ENCODE measurements around the gene R3HDM2.
A peak's percentile ranks its signal among the peaks of the same experiment; 100 is the strongest.

R3HDM2 gene

DNA sequence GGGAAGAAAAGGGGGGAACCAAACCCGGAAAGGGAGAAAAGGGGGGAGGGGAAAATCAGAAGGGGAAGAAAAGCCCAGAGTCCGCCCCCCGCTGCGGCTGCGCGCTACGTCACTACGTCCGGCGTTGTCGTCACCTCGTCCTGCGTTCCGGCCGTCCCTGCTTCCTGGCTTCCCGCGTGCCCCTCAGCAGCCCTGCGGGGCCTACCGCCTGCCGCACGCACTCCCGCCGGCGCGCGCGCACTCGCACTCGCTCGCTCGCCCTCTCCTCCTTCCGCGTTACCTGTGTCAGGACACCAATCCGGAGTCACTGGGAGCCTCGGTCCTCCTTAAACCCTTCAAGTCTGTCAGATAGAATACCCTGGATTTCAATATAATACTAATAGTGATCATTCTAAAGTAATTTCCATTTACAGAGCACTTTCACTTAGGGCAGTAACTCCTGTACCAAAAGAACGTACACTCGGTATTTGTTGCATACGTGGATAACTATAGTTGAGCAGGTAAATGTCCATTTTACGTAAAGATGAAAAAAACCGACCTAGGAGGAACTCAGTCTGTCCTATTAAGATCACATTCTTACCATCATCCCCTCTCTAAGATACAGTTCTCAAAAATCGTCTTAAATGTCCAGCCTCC lies at the start of gene R3HDM2:
Gene R3HDM2 (minus strand): TSS at position 113 of the 636 bp plus-strand sequence. CDS start 120,615 bp downstream, outside the sequence.
- DNase-seq (ENCODE audit: low spot score), result peak; percentile 99

DNA sequence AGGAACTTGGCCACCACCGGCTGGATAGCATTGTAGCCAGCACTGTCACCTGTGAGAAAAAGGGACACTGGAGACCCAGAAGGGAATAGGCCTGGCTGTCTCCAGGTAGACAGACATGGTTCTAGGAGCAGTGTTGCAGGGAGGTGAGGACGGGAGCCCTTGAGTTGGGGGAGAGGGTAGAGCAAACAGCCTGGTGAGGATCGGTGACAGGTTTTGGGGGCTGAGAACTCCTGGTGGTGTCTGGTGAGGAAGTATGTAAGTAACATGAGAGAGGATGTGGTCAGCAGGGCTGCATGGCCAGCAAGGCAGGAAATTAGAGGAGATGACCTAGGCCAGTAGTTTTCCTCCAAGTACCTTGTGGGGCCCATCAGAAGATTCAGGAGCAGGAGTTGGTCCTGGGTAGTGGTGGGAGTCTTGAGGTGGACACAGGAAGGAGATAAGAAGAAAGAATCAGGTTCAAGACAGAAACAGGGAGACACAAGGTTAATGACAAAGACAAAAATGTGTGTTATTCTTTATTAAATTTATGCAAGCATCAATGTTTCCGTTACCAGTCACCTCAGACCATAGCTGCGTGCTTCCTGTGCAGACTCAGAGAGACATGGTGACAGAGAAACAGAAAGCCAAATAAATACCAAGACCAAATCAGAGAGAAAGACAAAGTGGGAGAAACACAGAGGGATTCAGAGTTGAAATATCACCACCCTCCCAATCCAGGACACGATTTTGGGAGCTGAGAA lies 48.7 kb upstream of the R3HDM2 start, which contains the start of gene ARHGAP9:
Gene ARHGAP9 (minus strand): TSS at position 491 of the 740 bp plus-strand sequence. CDS start 460 bp downstream, at position 31.
- no peak for DNase-seq (ENCODE audit: low spot score)

DNA sequence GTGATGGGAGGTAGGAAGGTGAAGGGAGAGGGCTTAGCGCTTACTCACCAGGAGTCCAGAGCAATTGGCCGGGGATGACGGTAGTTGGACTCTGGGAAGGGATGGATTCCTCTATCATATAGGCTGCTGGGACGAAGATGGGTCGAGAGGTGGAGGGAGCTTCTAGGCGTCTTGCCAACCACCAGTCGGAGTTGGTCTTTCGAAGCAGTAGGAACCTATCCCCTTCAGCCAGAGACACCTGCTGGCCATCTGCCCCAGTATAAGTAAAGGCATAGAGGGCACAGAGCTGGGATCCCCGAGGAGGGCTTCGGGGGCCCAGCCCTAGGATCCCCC lies 48.2 kb upstream of the R3HDM2 start:
- no peak for DNase-seq (ENCODE audit: low spot score)

DNA sequence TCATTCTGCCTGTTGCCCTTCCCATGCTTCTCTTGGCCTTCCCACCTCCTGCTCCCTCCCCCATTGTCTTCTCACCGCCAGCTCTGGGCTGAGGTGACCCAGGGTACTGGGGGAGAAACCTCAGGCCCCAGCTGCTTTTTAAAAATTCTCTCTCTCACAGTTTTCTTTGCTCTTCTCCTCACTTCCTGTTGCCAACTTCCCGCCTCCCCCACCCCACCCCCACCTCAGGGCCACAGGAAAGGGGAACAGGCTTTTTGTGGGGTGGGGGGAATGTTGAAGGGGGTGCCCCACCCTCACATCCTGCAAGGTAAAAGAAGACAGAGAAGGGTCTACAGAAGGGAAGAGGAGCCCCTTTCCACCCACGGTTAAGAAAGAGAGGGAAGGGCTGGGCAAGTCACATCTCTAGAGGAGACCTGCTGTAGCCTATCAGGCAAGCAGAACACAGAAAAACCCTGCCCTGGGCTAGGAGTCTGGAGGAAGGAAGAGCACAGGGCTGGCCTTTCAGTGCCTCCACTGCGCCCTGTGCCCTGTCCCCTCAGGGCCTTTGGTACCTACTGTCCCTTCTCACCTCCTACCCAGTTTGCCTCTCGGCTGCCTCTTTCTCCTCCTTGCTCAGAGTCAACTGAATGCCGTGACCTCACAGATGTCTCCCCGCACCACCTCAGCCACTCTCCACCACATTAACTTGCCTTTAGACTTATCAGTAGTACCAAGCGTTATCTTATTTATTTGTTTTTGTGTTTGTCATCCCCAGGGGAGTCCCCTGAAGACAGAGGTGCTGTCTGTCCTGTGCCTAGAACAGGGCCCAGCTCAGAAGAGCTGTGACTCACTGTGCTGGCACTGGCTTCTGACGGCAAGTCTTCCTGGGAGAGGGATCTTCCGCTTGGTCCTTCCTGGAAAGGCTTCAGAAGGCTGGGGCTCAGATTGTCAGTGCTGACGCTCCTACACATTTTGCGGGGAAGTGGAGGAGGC lies 47.2 kb upstream of the R3HDM2 start:
- no peak for DNase-seq (ENCODE audit: low spot score)

DNA sequence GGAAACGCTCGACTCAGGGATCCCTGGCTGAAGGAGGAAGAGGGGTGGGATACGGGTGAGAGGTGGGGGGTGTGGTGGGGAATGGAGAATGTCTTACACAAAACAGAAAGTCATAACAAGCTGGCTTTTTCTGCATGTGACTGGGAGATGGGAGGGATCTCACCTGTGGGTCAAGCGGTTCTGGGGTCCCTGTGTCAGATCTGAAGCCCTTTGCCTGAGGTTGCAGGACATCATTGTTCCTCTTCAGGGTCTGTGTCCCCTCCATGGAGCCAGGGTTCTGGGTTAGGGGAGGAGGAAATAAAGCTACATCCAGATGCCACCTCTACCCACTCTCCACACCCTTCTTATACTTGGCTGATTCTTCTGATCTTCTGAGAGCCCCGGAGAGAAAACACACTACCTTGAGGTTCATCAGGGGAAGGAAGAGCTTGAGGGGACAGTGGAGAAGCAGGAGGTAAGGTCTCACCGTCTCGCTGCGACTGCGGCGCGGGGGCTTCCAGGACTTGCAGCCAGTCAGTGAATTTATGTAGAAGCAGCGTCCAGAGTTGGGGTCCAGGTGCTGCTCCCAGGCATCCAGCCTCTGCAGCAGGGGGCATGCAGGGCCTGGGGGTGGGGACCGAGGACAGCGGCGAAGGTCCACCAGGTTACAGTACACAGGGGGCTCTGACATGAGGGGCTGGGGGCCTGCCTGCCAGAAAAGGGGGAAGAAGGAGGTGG lies 46.3 kb upstream of the R3HDM2 start:
- DNase-seq (ENCODE audit: low spot score), result no peak

DNA sequence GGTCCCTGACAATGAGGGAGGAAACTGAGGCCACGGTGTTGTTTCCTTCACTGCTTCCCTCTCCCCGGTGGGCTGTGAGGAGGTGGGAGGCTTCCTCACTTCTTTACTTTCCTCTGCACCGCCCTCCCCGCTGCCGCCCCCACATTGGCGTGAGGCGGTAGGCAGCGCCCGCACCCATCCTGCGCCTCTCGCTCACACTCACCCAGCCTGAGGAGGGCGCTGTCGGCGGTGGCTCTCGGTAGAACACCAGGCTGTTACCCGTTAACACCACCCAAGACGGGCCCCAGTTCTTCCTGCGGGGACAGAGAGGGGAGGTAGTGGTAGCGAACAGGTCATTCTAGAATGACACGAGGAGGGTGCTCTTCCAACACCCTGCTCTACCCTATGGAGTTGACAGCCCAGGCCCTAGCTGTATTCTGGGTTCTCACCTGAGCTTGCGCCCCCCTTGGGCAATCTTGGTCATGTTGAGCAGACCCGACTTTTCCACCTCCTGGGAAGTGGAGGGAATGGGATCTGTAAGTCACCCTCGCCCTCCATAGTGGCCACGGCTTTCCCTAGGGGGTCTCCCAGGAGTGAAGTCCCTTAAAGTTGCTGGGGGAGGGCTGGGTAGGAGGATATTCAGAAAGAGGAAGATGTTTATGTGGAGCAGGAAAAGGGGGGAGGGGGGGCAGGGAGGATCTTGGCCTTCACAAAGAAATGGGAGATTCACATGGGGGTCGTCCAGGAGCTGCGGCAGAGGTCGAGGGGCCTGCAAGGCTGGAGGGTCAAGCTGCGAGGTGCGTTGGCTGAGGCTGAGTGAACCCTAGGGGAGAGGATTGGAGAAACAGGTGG lies 45.5 kb upstream of the R3HDM2 start:
- no peak for DNase-seq (ENCODE audit: low spot score)

DNA sequence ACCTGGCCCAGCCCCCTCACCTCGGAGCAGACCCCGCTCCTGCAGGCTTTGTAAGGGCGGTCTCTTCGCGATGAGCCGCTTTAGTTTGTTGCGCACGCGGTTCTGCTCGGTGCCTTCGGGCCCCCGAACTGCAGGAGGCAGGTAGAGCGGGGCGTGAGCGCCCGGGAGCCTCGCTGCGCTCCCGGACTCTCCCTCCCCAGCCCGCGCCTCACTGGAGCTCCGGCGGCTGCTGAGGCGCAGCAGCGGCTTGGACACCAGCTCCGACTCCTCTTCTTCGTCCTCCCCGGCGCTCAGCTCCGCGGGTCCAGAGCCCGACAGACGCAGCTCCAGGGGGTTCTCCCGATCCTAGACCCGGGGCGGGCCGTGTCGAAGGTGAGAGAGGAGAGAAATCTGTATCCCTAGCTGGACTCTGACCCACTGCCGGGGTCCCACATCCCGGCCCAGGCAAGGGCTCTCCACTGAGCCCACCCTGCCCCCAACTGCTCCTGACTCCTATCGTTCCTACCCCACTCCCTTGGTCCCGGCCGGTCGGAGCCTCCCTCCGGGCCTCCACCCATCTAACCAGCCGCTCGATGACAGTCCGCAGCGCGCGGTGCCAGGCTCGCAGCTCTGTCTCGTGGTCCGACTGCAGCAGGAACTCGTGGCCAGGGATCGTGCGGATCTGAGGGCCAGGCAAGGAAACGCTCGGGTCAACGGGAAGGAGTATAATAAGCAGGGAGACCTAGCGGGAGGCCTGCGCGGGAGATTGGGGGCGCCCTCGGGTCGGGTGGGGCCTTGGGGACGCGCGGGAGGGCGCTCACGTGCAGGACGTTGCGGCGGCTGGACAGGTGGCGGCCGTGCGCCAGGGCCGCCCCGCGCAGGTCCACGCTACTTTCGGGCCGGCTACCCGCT lies 44.7 kb upstream of the R3HDM2 start:
- peak; percentile 54 for DNase-seq (ENCODE audit: low spot score)

DNA sequence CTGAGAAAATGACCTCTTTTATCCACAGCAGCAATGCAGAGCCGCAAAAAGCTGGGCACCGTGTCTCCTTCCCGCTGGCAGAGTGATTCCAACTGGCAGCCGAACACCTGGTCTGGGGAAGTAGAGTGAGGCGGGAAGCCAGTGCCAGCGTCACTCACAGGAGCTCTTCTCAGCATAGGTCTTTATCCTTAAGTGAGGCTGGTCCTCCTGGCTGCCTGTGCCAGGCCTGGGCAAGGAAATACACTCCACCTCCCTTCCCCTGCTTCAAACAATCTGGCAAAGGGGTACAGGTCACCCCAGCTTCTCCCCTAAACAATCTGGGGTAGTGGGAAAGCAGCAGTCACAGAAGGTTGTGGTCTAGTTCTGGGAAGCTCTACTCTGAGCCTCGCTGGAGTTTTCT lies 44.0 kb upstream of the R3HDM2 start:
- no peak for DNase-seq (ENCODE audit: low spot score)

DNA sequence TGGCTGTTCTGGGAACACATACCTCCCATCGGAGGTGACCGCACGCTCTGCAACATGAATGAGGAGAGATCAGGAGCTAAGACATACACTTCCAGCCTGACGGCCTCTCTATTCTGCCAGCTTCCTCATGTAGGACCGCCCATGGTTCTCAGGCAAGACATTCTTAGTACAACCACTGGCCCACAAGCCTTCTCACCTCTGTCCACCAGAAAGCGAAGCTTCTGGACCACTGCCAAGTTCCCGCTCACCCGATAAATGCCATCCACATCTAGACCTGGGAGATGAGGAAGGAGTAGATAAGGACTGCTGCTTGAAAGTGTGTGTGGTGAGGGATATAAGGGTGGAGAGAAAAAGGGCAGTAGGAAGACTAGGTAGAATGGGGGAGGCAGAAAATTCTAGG lies 43.6 kb upstream of the R3HDM2 start:
- DNase-seq (ENCODE audit: low spot score), result no peak

DNA sequence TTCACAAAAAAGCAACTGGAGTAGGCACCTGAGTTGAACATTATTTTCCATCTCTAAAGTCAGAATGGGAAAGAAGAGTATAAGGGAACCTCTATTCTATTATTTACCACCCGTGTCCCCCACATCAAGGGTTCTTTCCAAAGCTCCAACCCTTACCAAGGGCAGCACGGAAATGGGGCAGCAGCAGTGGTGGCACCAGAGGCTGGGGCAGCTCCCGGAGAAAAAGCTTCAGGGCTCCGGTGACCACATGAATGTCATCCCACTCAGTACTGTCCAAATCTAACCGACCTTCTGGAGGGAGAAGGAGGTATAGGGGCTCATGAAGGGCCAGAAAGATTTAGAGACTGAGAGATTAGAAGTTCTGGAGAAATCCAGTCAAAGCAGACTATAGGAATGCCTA lies 43.0 kb upstream of the R3HDM2 start:
- DNase-seq (ENCODE audit: low spot score), result no peak

DNA sequence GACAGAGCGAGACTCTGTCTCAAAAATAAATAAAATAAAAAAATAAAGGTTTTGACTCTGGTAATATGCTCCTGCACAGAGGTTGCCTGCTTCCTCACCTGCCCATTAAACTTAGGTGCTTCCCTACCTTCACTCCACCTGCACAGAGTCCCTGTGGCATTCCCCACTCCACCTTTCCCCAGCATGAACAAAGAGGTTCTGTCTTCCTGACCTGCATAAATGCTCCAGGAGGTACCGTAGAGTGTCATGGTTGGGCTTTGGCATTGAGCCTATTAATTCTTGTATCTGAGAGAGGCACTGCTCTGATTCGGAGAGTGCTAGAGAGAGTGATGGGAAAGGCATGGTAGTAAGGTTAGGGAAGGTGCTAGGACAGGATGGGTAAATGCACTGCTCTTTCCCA lies 42.5 kb upstream of the R3HDM2 start:
- DNase-seq (ENCODE audit: low spot score), result no peak

DNA sequence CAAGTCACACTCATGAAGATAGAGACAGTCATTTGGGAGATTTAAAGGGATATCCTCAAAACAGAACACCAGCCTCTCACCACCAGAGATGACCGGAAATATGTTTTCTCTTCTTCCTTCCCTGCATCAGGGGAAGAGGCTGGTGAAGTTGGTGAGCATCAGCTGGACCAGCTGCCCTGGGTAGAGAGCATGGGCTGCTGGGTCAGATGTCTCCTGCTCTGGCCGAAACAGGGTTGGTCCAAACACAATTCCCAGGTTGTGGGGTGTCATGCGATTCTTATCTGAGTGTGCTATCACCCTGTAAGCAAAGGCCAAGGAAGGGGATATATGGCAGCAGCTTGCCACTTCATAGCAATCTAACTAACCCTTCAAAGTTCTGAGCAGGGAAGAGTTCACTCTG lies 41.5 kb upstream of the R3HDM2 start:
- no peak for DNase-seq (ENCODE audit: low spot score)

DNA sequence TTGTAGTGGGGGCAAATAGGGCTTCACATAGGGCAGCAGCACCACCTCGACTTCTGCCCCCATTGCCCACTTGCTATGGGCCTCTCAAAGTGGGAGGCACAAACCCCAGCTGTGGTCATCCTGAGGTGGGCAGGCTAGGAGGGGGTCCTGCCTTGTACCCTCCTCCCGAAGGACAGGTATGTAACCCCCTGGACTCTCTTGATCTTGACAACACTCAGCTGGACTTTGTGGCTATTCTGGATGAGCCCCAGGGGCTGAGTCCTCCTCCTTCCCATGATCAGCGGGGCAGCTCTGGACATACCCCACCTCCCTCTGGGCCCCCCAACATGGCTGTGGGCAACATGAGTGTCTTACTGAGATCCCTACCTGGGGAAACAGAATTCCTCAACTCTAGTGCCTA lies 40.8 kb upstream of the R3HDM2 start:
- DNase-seq (ENCODE audit: low spot score), result no peak

DNA sequence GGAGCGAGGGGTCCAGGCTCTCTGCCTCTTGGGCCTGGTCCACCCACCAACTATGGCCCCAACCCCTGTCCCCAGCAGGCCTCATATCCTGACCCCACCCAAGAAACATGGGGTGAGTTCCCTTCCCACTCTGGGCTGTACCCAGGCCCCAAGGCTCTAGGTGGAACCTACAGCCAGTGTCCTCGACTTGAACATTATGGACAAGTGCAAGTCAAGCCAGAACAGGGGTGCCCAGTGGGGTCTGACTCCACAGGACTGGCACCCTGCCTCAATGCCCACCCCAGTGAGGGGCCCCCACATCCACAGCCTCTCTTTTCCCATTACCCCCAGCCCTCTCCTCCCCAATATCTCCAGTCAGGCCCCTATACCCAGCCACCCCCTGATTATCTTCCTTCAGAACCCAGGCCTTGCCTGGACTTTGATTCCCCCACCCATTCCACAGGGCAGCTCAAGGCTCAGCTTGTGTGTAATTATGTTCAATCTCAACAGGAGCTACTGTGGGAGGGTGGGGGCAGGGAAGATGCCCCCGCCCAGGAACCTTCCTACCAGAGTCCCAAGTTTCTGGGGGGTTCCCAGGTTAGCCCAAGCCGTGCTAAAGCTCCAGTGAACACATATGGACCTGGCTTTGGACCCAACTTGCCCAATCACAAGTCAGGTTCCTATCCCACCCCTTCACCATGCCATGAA lies 40.3 kb upstream of the R3HDM2 start:
- no peak for DNase-seq (ENCODE audit: low spot score)

DNA sequence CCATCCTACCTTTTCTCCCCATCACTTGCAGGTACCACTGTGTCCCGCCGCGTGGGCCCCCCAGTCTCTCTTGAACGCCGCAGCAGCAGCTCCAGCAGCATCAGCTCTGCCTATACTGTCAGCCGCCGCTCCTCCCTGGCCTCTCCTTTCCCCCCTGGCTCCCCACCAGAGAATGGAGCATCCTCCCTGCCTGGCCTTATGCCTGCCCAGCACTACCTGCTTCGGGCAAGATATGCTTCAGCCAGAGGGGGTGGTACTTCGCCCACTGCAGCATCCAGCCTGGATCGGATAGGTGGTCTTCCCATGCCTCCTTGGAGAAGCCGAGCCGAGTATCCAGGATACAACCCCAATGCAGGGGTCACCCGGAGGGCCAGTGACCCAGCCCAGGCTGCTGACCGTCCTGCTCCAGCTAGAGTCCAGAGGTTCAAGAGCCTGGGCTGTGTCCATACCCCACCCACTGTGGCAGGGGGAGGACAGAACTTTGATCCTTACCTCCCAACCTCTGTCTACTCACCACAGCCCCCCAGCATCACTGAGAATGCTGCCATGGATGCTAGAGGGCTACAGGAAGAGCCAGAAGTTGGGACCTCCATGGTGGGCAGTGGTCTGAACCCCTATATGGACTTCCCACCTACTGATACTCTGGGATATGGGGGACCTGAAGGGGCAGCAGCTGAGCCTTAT lies 39.6 kb upstream of the R3HDM2 start:
- DNase-seq (ENCODE audit: low spot score), result no peak

DNA sequence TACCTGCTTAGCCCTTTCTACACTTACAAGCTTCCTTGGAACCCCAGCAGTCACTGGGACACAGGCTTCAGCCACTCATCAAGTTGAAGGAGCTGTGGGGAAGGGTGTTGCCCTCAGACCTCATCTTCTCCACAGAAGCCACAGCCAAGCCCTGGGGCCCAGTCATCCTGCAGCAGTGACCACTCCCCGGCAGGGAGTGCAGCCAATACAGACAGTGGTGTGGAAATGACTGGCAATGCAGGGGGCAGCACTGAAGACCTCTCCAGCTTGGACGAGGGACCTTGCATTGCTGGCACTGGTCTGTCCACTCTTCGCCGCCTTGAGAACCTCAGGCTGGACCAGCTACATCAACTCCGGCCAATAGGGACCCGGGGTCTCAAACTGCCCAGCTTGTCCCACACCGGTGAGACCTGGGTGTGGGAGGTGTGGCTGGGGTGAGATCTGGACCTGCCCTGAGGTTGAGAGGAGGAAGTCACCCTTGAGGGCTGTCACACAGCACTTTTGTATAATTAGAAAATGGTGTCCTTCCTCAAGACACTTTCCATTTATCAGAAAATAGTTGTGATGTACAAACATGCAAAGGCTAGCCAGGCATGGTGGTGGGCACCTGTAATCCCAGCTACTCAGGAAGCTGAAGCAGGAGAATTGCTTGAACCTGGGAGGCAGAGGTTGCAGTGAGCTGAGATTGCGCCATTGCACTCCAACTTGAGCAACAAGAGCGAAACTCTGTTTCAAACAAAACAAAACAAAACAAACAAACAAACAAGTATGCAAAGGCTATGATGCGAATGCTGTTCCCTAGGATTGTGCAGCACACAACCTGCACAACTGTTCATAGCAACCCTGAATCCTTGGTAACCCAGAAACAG lies 38.7 kb upstream of the R3HDM2 start:
- DNase-seq (ENCODE audit: low spot score), result no peak

DNA sequence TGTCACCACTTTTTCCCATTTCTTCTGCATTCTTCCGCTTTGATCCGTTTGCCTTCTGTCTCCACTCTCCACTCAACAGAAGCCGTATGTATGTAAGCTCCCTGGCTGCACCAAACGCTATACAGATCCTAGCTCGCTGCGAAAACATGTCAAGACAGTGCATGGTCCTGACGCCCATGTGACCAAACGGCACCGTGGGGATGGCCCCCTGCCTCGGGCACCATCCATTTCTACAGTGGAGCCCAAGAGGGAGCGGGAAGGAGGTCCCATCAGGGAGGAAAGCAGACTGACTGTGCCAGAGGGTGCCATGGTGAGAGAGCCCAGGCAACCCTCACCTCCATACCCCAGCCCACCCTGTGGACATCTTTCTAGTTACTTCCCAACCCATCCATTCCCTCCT lies 37.1 kb upstream of the R3HDM2 start:
- no peak for DNase-seq (ENCODE audit: low spot score)
